Suprapubic skin (tissue), 4 donors: ENCODE measurements around the gene NHSL2. TPM values are rescaled to one million over a fixed set of nuclear protein-coding genes. Genes with fewer than 3 reads are reported as not detected.

Experiments used
- DNase-seq, 2 donors: peaks; one replicate each; pipeline ENCODE4 v3.0.0-alpha.2; 2019; ENCODE audit warnings: low spot score in 2 of 2
- H3K27ac ChIP-seq: fragments of 200-600 bp; sonication (generic); one replicate; pipeline ENCODE4 v1.5.1; 2019
- H3K27me3 ChIP-seq: fragments of 200-600 bp; sonication (generic); one replicate; pipeline ENCODE4 v1.5.1; 2019
- H3K36me3 ChIP-seq: fragments of 200-600 bp; sonication (generic); one replicate; pipeline ENCODE4 v1.5.1; 2019
- H3K4me1 ChIP-seq: fragments of 200-600 bp; sonication (generic); one replicate; pipeline ENCODE4 v1.5.1; 2019
- H3K4me3 ChIP-seq: fragments of 200-600 bp; sonication (generic); one replicate; pipeline ENCODE4 v1.5.1; 2019; ENCODE audit warnings: mild to moderate bottlenecking
- H3K9me3 ChIP-seq: fragments of 200-600 bp; sonication (generic); one replicate; pipeline ENCODE4 v1.5.1; 2019
- CTCF ChIP-seq, 2 donors: fragments of 200-600 bp in 1 of 2; fragments of 450-650 bp in 1 of 2; sonication (generic) in 1 of 2; IDR thresholded peaks; one replicate each; pipeline ENCODE4 v1.5.1; 2016 to 2019; ENCODE audit warnings: antibody characterized with exemption in 2 of 2, mild to moderate bottlenecking in 1 of 2, moderate library complexity in 1 of 2
- EP300 ChIP-seq: sonication (generic); formaldehyde crosslinking; IDR thresholded peaks from one replicate; pipeline ENCODE4 v1.6.1; 2017; ENCODE audit warnings: antibody characterized with exemption
- POLR2A ChIP-seq, 2 donors: fragments of 450-650 bp; IDR thresholded peaks; one replicate each; pipeline ENCODE4 v1.6.1; 2017; ENCODE audit warnings: antibody characterized with exemption in 2 of 2, mild to moderate bottlenecking in 2 of 2, moderate library complexity in 2 of 2
- POLR2AphosphoS5 ChIP-seq, 3 donors: sonication (generic); formaldehyde crosslinking; IDR thresholded peaks; one replicate each; pipeline ENCODE4 v1.6.1; 2017; ENCODE audit warnings: antibody characterized with exemption in 3 of 3
- WGBS: methylation state at CpG from one replicate; pipeline ENCODE4 v1.1.5; 2018; 5-methylcytosine and 5-hydroxymethylcytosine counted together
- total RNA-seq, 4 donors: library from RNA; depleted of rRNA; stranded (reverse); fragments of >200 nt; gene quantifications; one replicate each; pipeline ENCODE4 v1.1.0, GENCODE V29; 2016

NHSL2 gene
- total RNA-seq, 4 donors from 2014 or later = 2.0 to 4.7 (median 3.0) TPM

GRCh38 chrX:72040506-72040905, 129.9 kb downstream of the NHSL2 start:
- no peak for DNase-seq
- Histone ChIP-seq H3K4me3 (no peak overlapping the region), H3K4me1 (no peaks in the 10 kb centered on the region), H3K9me3 (no peaks in the 10 kb centered on the region), H3K27me3 (no peaks in the 10 kb centered on the region), H3K36me3 (no peaks in the 10 kb centered on the region), H3K27ac (no peak overlapping the region)
- WGBS = 66% methylated on average over 4 of the region's 5 CpGs
- no peak for TF ChIP-seq POLR2AphosphoS5 (IDR thresholded peaks at IDR 0.05)
- no peak for TF ChIP-seq EP300
- TF ChIP-seq CTCF (IDR thresholded peaks at IDR 0.05) = no peak
- no peak for TF ChIP-seq POLR2A (IDR thresholded peaks at IDR 0.05)

GRCh38 chrX:72041176-72041575, 130.5 kb downstream of the NHSL2 start:
- Histone ChIP-seq H3K27ac (no peak overlapping the region), H3K4me1 (no peaks in the 10 kb centered on the region), H3K4me3 (no peak overlapping the region), H3K27me3 (no peaks in the 10 kb centered on the region), H3K36me3 (no peaks in the 10 kb centered on the region), H3K9me3 (no peaks in the 10 kb centered on the region)
- TF ChIP-seq POLR2A (IDR thresholded peaks at IDR 0.05) (no peak), EP300 (no peak), POLR2AphosphoS5 (IDR thresholded peaks at IDR 0.05) (no peak), CTCF (IDR thresholded peaks at IDR 0.05) (no peak)
- DNase-seq = no peak
- 80% methylated on average over 6 of the region's 6 CpGs for WGBS

GRCh38 chrX:72041871-72042851, 131.5 kb downstream of the NHSL2 start:
- TF ChIP-seq POLR2A (IDR thresholded peaks at IDR 0.05) = no peak
- TF ChIP-seq POLR2AphosphoS5 (IDR thresholded peaks at IDR 0.05) = no peak
- no peak for TF ChIP-seq EP300
- no peak for TF ChIP-seq CTCF (IDR thresholded peaks at IDR 0.05)
- no peak overlapping the region for H3K4me3 ChIP-seq
- no peaks in the 10 kb centered on the region for H3K36me3 ChIP-seq
- H3K4me1 ChIP-seq = peaks cover 2% of the 10 kb centered on the region
- no peaks in the 10 kb centered on the region for H3K9me3 ChIP-seq
- no peak for DNase-seq
- WGBS = 71% methylated on average over 13 of the region's 13 CpGs
- no peak overlapping the region for H3K27ac ChIP-seq
- no peaks in the 10 kb centered on the region for H3K27me3 ChIP-seq

- no peak overlapping the region for H3K27ac ChIP-seq
These were observed 132.2 kb downstream of the NHSL2 start for GRCh38 chrX:72042852-72043248.

More at GRCh38 chrX:72042852-72043248, 132.2 kb downstream of the NHSL2 start:
- Histone ChIP-seq H3K4me3 (no peak overlapping the region), H3K4me1 (peaks cover 2% of the 10 kb centered on the region), H3K27me3 (no peaks in the 10 kb centered on the region), H3K36me3 (no peaks in the 10 kb centered on the region), H3K9me3 (no peaks in the 10 kb centered on the region)
- 81% methylated on average over 3 of the region's 3 CpGs for WGBS
- no peak for DNase-seq
- TF ChIP-seq POLR2AphosphoS5 (IDR thresholded peaks at IDR 0.05) (no peak), CTCF (IDR thresholded peaks at IDR 0.05) (no peak), POLR2A (IDR thresholded peaks at IDR 0.05) (no peak), EP300 (no peak)
